Activated T-helper 2 cell treated with anti-CD3 and anti-CD28 coated beads, Interferon-gamma antibody, Interleukin-2, Interleukin-4, amounts not matched to agents 10 μg/mL and 5 μg/mL and 100 μg/mL, durations not matched to agents 14 hours and 24 hours and 36 hours (primary cell): Measurements from ENCODE around the gene TRIM26. TPM values are rescaled to one million over a fixed set of nuclear protein-coding genes. Genes with fewer than 3 reads are reported as not detected.

Source experiments
- DNase-seq: peaks from one replicate; pipeline ENCODE4 v3.0.0; 2021; ENCODE audit warnings: low spot score
- H3K27ac Mint-ChIP-seq: one replicate; pipeline ENCODE4 v1.8.0; 2021; ENCODE audit warnings: mixed read lengths
- H3K27me3 Mint-ChIP-seq: one replicate; pipeline ENCODE4 v1.8.0; 2021; ENCODE audit warnings: low read depth, mixed read lengths
- H3K36me3 Mint-ChIP-seq: one replicate; pipeline ENCODE4 v1.8.0; 2021; ENCODE audit warnings: low read depth, mixed read lengths
- H3K4me1 Mint-ChIP-seq: one replicate; pipeline ENCODE4 v1.8.0; 2021; ENCODE audit warnings: low read depth, mixed read lengths
- H3K4me3 Mint-ChIP-seq: one replicate; pipeline ENCODE4 v1.8.0; 2021; ENCODE audit warnings: low read depth, mild to moderate bottlenecking, moderate library complexity, mixed read lengths
- H3K9me3 Mint-ChIP-seq: one replicate; pipeline ENCODE4 v1.8.0; 2021; ENCODE audit warnings: mixed read lengths
- intact Hi-C: fragments of 100-400 bp; cut with micrococcal nuclease; formaldehyde crosslinking; loops from one replicate; pipeline ENCODE4 v1.15.1; 2023
- total RNA-seq: library from RNA; stranded (reverse); gene quantifications from 2 replicates; pipeline ENCODE4 v1.2.3, GENCODE V29; 2022

TRIM26 gene
- total RNA-seq, 1 donor from 2014 or later, result 51.5 TPM

- intact Hi-C loops, result no loop called here
- Mint-ChIP-seq H3K27ac (no peak overlapping the region), H3K4me1 (peaks cover 25% of the 10 kb centered on the region), H3K27me3 (no peaks in the 10 kb centered on the region), H3K36me3 (no peaks in the 10 kb centered on the region), H3K9me3 (no peaks in the 10 kb centered on the region), H3K4me3 (no peak overlapping the region)
- no peak for DNase-seq
Measured at GRCh38 chr6:30162265-30163089, 50.7 kb downstream of the TRIM26 start.

GRCh38 chr6:30160785-30161531, 52.2 kb downstream of the TRIM26 start, which contains the start of gene TRIM10:
Gene TRIM10 (minus strand): TSS chr6:30161211. CDS start chr6:30160858, 353 bp downstream.
- DNase-seq, result no peak
- Mint-ChIP-seq H3K9me3 (no peaks in the 10 kb centered on the region), H3K4me3 (no peak within 1 kb of the TSS), H3K27me3 (no peaks in the 10 kb centered on the region), H3K4me1 (peaks cover 17% of the 10 kb centered on the region), H3K36me3 (no peaks in the 10 kb centered on the region), H3K27ac (no peak within 1 kb of the TSS)
- intact Hi-C loops, result no loop called here

- no peaks in the 10 kb centered on the region for H3K9me3 Mint-ChIP-seq
- peaks cover 3% of the 10 kb centered on the region for H3K27me3 Mint-ChIP-seq
- peaks cover 17% of the 10 kb centered on the region for H3K4me1 Mint-ChIP-seq
- intact Hi-C loops, result no loop called here
- no peak overlapping the region for H3K4me3 Mint-ChIP-seq
- H3K27ac Mint-ChIP-seq, result no peak overlapping the region
- DNase-seq, result peak; percentile 6
- no peaks in the 10 kb centered on the region for H3K36me3 Mint-ChIP-seq
Measured at GRCh38 chr6:30160008-30160784, 53.0 kb downstream of the TRIM26 start.

- Mint-ChIP-seq H3K4me3 (no peak overlapping the region), H3K27ac (no peak overlapping the region), H3K9me3 (no peaks in the 10 kb centered on the region), H3K4me1 (peaks cover 13% of the 10 kb centered on the region), H3K27me3 (peaks cover 4% of the 10 kb centered on the region), H3K36me3 (no peaks in the 10 kb centered on the region)
- intact Hi-C loops, result no loop called here
- no peak for DNase-seq
Measured at GRCh38 chr6:30158475-30159040, 54.6 kb downstream of the TRIM26 start.

GRCh38 chr6:30157999-30158398, 55.2 kb downstream of the TRIM26 start:
- Mint-ChIP-seq H3K27me3 (peaks cover 8% of the 10 kb centered on the region), H3K9me3 (no peaks in the 10 kb centered on the region), H3K27ac (no peak overlapping the region), H3K4me3 (no peak overlapping the region), H3K36me3 (no peaks in the 10 kb centered on the region), H3K4me1 (peaks cover 12% of the 10 kb centered on the region)
- intact Hi-C loops, result no loop called here
- no peak for DNase-seq

- H3K27ac Mint-ChIP-seq, result no peak overlapping the region
- intact Hi-C loops, result no loop called here
- H3K36me3 Mint-ChIP-seq, result no peaks in the 10 kb centered on the region
Measured at GRCh38 chr6:30157581-30157980, 55.6 kb downstream of the TRIM26 start.

GRCh38 chr6:30156774-30157173, 56.4 kb downstream of the TRIM26 start:
- Mint-ChIP-seq H3K4me1 (peaks cover 12% of the 10 kb centered on the region), H3K36me3 (no peaks in the 10 kb centered on the region), H3K27ac (no peak overlapping the region), H3K9me3 (no peaks in the 10 kb centered on the region), H3K4me3 (no peak overlapping the region), H3K27me3 (peaks cover 13% of the 10 kb centered on the region)
- DNase-seq, result no peak
- intact Hi-C loops, result no loop called here

More at GRCh38 chr6:30157581-30157980, 55.6 kb downstream of the TRIM26 start:
- DNase-seq, result no peak
- Mint-ChIP-seq H3K27me3 (peaks cover 10% of the 10 kb centered on the region), H3K9me3 (no peaks in the 10 kb centered on the region), H3K4me1 (peaks cover 12% of the 10 kb centered on the region), H3K4me3 (no peak overlapping the region)

GRCh38 chr6:30156262-30156599, 57.0 kb downstream of the TRIM26 start:
- peaks cover 14% of the 10 kb centered on the region for H3K4me1 Mint-ChIP-seq
- H3K27me3 Mint-ChIP-seq, result peaks cover 13% of the 10 kb centered on the region
- no peak overlapping the region for H3K27ac Mint-ChIP-seq
- H3K9me3 Mint-ChIP-seq, result no peaks in the 10 kb centered on the region
- H3K4me3 Mint-ChIP-seq, result no peak overlapping the region
- intact Hi-C loops, result no loop called here
- DNase-seq, result no peak
- H3K36me3 Mint-ChIP-seq, result no peaks in the 10 kb centered on the region

- peaks cover 13% of the 10 kb centered on the region for H3K27me3 Mint-ChIP-seq
- no peaks in the 10 kb centered on the region for H3K9me3 Mint-ChIP-seq
- no peak for DNase-seq
- H3K4me3 Mint-ChIP-seq, result no peak overlapping the region
- H3K36me3 Mint-ChIP-seq, result no peaks in the 10 kb centered on the region
- intact Hi-C loops, result no loop called here
- H3K27ac Mint-ChIP-seq, result no peak overlapping the region
- peaks cover 14% of the 10 kb centered on the region for H3K4me1 Mint-ChIP-seq
Measured at GRCh38 chr6:30155520-30156261, 57.5 kb downstream of the TRIM26 start.

- peaks cover 14% of the 10 kb centered on the region for H3K4me1 Mint-ChIP-seq
- no peak overlapping the region for H3K4me3 Mint-ChIP-seq
- H3K27me3 Mint-ChIP-seq, result peaks cover 19% of the 10 kb centered on the region
- DNase-seq, result peak; percentile 4
- H3K9me3 Mint-ChIP-seq, result no peaks in the 10 kb centered on the region
- no peak overlapping the region for H3K27ac Mint-ChIP-seq
- H3K36me3 Mint-ChIP-seq, result no peaks in the 10 kb centered on the region
- intact Hi-C loops, result no loop called here
Measured at GRCh38 chr6:30154709-30155519, 58.3 kb downstream of the TRIM26 start.

GRCh38 chr6:30154061-30154460, 59.1 kb downstream of the TRIM26 start:
- intact Hi-C loops, result no loop called here
- H3K27me3 Mint-ChIP-seq, result peaks cover 21% of the 10 kb centered on the region
- no peaks in the 10 kb centered on the region for H3K36me3 Mint-ChIP-seq
- H3K4me3 Mint-ChIP-seq, result no peak overlapping the region
- peaks cover 14% of the 10 kb centered on the region for H3K4me1 Mint-ChIP-seq
- H3K9me3 Mint-ChIP-seq, result no peaks in the 10 kb centered on the region
- DNase-seq, result peak; percentile 5
- no peak overlapping the region for H3K27ac Mint-ChIP-seq
